H1 (cell line): Measurements from ENCODE around the gene CD248. TPM values are rescaled to one million over a fixed set of nuclear protein-coding genes. Genes with fewer than 3 reads are reported as not detected.

ENCODE experiments used
- CREB1 ChIP-seq: IDR thresholded peaks from 2 replicates; pipeline ENCODE4 v1.6.1; 2012; ENCODE audit warnings: inconsistent platforms
- EP300 ChIP-seq, 2 experiments: IDR thresholded peaks; 1 replicate in 1 of 2; 2 replicates in 1 of 2; pipeline ENCODE4 v1.6.1; 2011 to 2012; ENCODE audit warnings: low read depth in 2 of 2, low read length in 2 of 2, mild to moderate bottlenecking in 2 of 2, borderline replicate concordance in 1 of 2, inconsistent platforms in 1 of 2, moderate library complexity in 1 of 2
- HDAC2 ChIP-seq, 2 experiments: fragments of 300-600 bp in 1 of 2; sonication (generic) in 1 of 2; IDR thresholded peaks; 2 replicates each; pipeline ENCODE4 v1.6.1; 2011 to 2012; ENCODE audit warnings: low read depth in 2 of 2, low read length in 2 of 2, mild to moderate bottlenecking in 2 of 2, moderate library complexity in 2 of 2, borderline replicate concordance in 1 of 2, inconsistent platforms in 1 of 2
- PHF8 ChIP-seq: fragments of 200-600 bp; sonication (generic); conservative IDR thresholded peaks from 2 replicates; pipeline ENCODE4 v1.7.1; 2012; ENCODE audit warnings: low read depth, mild to moderate bottlenecking, inconsistent platforms, low read length, moderate library complexity
- RXRA ChIP-seq: IDR thresholded peaks from 2 replicates; pipeline ENCODE4 v1.6.1; 2011; ENCODE audit warnings: low read depth, mild to moderate bottlenecking, low read length, moderate library complexity; ENCODE audit not compliant: insufficient read depth
- SIN3A ChIP-seq, 2 experiments: IDR thresholded peaks in 1 of 2; conservative IDR thresholded peaks in 1 of 2; 2 replicates each; pipeline ENCODE4 v1.6.1; 2011 to 2012; ENCODE audit warnings: low read length in 2 of 2, improper control_type of control experiment in 1 of 2, low read depth in 1 of 2, mild to moderate bottlenecking in 1 of 2
- SIRT6 ChIP-seq: IDR thresholded peaks from one replicate; pipeline ENCODE4 v1.7.1; 2012; ENCODE audit warnings: low read length, inconsistent platforms
- SUZ12 ChIP-seq: fragments of 200-600 bp; sonication (generic); IDR thresholded peaks from 2 replicates; pipeline ENCODE4 v1.6.1; 2012; ENCODE audit warnings: mild to moderate bottlenecking, inconsistent platforms, low read length, moderate library complexity, mixed read lengths
- polyA plus RNA-seq, 7 experiments: library from polyadenylated mRNA; depleted of rRNA in 3 of 7; stranded (reverse) in 5 of 7; unstranded in 2 of 7; fragments of >200 nt in 5 of 7; fragments of 200-250 nt in 2 of 7; gene quantifications; 1 replicate in 5 of 7; 2 replicates in 1 of 7; 4 replicates in 1 of 7; pipeline versions ENCODE4 v1.2.1 to v1.2.3, GENCODE V29; 2011 to 2013; ENCODE audit warnings: missing spikeins in 2 of 7, mixed read lengths in 2 of 7
- total RNA-seq: library from RNA; stranded (reverse); fragmentation: NEBNext Ultra II Directional; extraction: Animal tissue kit (Norgen Biotek cat#: 25700); gene quantifications from 2 replicates; pipeline ENCODE4 v1.2.1, GENCODE V29; 2021

Gene CD248
- total and polyA plus RNA-seq, 2 of the 8 experiments (the other 6 are each of a cell fraction or from before 2014, with no cell fraction given): 2.7 to 3.9 TPM

DNA sequence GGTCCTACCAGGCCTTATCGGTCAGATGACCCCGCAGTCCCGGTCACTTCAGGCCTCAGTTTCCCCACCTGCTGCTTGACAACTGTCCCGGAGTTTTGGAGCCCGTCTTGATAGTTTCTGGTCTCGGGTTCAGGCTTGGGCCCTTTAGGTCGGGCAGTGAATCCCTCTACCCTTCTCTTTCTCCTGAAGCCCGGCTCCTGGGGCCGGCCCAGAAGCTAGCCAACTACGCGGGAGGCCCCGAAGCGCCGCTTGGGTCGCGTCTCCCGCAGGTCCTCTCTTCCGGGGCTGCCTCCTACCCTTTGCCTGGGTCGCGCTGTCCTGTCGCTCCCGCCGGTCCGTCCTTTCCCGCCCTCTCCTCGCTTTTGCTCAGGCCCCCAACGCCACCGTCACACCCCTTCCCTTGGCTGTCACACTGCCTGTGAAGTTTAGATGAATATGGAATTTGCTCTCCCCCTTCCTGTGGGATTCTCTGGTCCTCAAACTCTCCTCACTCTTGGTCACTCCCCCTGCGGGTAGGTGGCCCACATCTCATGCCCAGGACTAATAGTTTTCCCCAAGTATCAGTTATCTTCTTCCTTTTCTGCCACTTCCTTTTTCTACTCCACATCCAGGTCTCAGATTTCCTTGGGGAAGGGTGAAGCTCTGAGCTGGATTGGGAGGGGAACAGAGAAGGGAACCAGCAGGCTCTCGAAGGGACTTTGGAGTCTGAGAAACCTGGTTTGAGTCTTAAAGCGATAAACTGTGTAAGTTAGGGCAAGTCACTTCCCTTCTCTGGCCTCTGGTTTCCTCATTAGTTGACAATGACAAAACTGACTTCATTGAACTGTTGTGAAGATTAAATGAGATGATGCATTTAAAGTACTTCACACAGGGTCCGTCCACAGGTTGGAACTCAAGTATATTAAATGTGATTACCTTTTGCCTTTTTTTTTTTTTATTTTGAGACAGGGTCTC lies 47.6 kb downstream of the CD248 start (continued):
- TF ChIP-seq SUZ12 (no peak), RXRA (no peak), SIN3A (conservative IDR thresholded peaks at IDR 0.05 in 1 of 2, IDR thresholded peaks at IDR 0.05 in 1 of 2; ENCODE audit: low read depth in 1 of 2, low read length in 2 of 2) (peak in 1 of 2 experiments; percentile 19; a peak in 3 of 4 replicates), EP300 (IDR thresholded peaks at IDR 0.05; ENCODE audit: borderline replicate concordance in 1 of 2, low read depth in 2 of 2, low read length in 2 of 2) (no peak), CREB1 (0 out of 2 replicates have a peak, but pooled peaks have one; percentile 17), PHF8 (peak; percentile 78), HDAC2 (IDR thresholded peaks at IDR 0.05; ENCODE audit: borderline replicate concordance in 1 of 2, low read depth in 2 of 2, low read length in 2 of 2) (0 out of 4 replicates have a peak, but pooled peaks of 1 of the 2 experiments have one; percentile 60), SIRT6 (no peak)
